Activated CD8-positive, alpha-beta memory T cell treated with anti-CD3 and anti-CD28 coated beads, Interleukin-2, amount 50 U/mL, for 48 hours (primary cell): ENCODE results near the gene PITPNM1.
A peak's percentile ranks its signal among the peaks of the same experiment; 100 is the strongest.
"Not testable (repeated sequence)": the region's sequence is repeated elsewhere in the genome, so short reads cannot be mapped to it uniquely, and the experiment has no call there.

Experiments
- DNase-seq: peaks from one replicate; pipeline ENCODE4 v3.0.0-alpha.2; 2020

PITPNM1 gene

DNA sequence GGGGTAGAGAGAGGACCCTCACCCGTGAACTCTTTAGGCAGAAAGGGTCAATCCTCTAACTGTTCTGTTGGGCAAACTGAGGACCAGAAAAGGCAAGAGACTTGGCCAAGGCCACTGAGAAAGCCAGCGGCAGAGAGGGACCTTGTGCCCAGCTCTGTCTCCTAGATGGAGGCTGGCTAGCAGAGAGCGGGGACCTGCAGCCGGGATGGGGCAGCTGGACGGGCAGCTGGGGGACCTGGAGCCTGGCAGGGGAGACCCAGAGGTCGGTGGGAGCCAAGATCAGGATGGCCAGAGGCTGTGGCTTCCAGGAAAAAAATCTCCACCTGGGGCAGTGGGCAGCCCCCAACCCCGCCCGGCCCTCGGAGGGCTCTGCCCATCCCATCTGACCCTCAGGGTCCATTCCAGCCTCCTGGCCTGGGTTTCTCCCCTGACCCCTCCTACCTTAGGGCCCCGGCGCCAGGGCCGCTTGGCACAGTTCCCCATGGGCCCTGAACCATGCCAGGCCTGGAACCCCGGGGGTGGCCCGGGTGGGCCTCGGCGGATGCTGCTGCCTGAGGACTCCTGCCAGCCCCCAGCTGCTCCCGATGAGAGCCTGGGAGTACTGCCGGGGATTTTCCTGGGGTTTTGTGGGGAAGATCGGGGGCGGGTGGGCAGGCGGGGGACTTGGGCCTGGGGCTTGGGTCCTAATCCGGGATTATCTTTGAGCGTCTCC, 17.8 kb upstream of the PITPNM1 start, which contains the start of gene CABP2:
Gene CABP2 (minus strand): TSS at position 603 of the 712 bp plus-strand sequence. CDS start 120 bp downstream, at position 483.
- DNase-seq, result no peak

DNA sequence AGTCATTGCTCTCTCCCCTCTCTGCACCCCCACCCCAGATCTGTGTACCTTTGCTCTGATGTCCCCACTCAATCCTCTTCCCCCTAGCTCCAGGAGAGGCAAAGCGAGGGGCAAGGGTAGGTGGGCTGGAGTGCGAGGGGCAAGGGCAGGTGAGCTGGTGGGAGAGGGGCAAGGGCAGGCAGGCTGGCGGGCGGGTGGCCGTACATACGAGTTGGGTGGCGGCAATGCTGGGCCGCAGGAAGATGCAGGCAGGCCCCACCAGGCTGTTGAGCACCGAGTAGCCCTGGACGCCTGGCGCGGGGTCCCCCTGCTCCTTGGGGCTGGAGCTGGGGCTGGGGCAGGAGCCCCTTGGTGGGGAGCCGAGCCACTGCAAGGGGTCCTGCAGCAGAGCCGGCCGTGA, 17.2 kb upstream of the PITPNM1 start:
- no peak for DNase-seq

DNA sequence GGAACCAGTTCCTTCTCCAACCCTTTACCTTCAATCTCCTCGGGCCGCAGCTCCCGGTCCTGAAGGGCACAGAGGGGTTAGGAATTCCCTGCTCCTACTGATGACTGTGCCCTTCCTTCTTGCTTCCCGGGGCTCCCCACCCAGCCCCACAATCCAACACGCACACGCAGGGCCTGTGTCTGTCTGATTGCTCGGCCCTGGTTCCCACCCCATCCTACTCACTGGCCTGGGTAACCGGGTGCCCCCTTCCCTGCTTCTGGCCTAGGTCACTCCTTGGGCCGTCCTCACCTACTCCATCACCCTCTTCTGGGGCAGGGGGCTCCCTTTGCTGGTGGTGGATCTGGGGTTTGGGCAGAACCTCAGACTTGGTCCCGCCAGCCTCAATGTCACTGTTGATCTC, 16.8 kb upstream of the PITPNM1 start:
- DNase-seq, result no peak

DNA sequence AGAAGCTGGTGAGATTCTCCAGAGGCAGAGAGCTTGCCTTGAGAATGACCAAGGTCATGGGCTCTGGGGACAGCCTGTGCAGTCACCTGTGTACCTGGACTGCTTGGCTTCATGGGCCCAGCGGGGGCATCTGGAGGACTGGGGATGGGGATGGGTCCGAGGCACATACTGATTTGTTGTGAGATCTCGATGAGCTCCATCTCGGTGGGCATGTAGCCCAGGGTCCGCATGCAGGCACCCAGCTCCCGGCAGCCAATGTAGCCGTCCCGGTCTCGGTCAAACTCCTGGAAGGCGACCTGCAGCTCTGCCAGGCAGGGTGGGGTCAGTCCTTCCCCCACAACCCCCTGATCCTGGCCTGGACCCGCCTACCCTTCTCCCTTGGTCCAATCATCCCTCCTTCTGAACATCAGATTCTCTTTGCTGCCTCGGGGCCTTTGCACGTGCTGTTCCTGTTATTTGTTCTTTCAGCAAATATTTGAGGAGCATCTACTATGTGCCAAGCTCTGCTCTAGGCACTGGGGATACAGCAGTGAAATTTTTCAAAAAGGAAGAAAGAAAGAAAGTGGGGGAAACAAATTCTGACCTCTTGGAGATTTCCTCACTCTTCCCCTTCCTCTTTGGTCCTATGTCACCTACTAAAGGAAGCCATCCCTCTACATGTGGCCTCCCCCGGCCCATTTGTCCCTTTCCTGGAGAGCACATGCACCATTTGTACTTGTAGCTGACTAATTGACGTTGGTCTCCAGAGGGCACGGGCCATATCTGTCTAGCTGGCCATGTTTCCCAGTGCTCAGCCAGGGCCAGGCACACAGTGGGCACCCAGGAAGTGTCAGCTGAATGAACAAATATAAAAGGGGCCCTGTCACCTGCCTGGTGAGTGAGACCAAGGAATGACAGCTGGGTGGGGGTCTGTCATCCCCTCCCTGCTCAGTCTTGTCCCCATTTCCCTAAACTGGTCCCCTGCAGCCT, 16.0 kb upstream of the PITPNM1 start:
- DNase-seq, result no peak

DNA sequence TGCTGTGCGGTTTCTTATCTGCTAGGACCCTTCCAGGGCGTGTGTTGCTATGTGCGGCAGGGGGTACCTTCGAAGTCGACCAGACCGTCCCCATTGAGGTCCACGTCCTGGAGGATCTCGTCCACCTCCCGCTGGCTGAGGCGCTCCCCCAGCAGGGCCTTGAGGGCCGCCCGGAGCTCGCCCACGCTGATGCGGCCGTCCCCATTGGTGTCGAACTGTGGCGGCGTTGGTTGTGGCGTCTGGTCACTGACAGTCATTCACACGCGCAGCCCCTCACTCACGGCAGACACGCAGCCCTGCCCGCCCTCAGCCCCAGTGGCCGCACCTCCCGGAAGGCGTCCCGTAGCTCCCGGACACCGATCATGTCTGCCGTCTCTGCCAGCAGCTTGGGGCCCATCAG, 14.6 kb upstream of the PITPNM1 start:
- DNase-seq, result no peak

DNA sequence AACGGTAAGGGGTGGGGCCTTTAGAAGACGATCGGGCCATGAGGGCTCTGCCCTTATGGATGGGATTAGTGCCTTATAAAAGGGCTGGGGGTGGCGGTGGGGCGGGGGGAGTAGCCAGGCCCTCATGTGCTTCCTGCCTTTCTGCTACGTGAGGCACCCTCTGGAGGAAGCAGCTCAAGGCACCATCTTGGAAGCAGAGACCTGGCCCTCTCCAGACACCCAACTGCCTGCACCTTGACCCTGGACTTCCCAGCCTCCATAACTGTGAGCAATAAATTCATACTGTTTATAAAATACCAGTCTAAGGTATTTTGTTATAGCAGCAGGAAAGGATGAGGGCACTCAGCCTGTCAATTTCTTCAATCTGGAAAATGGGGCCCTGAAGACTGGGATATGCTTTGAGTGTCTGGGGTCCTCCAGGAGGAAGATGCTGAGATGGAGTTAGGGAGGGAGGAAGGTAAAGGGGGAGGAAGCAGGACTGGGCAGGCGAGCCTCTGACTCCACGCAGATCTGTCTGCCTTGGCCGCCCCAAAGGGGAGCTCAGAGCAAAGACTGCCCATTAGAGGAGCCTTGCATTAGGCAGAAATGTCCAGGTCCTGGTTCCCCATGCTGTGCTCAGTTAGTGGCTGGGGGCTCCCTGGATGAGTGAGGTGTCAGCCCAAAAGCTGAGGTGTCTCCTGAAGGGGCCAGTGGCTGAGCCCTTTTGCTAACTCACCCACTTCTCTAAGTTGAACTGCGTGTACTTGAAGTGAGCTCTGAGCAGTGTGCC, 12.8 kb upstream of the PITPNM1 start:
- DNase-seq, result no peak

DNA sequence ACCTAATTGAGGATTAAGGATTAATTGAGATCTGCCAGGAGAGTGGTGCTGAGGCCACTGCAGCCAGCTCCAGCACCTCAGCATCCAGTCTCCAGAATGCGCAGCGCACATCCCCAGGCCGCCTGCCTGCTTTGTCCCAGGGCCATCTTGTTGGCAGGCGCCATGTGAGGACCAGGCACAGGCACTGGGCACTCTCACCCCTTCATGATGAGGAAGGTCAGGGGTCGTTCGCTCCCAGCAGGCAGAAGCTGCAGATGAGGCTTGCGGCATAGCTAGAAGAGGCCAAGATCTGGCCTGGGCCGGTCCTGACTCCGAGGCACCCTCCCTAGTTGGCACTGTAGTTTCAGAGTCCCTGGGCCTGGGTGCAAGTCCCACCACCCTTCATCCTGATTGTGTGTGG, 11.6 kb upstream of the PITPNM1 start:
- no peak for DNase-seq

DNA sequence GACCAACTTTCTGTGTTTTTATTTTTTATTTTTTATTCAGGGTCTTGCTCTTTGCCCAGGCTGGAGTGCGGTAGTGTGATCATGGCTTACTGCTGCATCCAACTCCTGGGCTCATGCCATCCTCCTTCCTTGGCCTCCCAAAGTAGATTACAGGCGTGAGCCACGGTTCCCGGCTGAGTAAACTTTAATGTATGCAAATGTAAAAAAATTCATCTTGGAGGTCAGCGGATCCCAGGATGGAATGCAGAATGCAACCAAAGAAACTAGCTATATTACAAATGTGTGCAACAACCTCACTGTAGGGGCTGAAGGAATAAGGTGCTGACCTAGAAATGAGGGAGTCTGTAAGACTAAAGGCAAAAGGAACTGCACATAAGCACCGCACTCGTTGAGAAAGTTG, 9.0 kb upstream of the PITPNM1 start:
- no peak for DNase-seq

DNA sequence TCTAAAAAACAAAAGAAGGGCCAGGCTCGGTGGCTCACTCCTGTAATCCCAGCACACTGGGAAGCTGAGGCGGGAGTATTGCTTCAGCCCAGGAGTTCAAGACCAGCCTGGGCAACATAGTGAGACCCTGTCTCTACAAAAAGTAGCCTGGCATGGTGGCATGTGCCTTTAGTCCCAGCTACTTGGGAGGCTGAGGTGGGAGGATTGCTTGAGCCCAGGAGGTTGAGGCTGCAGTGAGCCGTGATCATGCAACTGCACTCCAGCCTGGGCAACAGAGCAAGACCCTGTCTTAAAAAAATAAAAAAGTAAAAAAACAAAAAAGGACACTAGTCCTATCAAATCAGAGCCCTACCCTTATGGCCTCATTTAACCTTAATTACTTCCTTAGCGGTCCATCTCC, 6.4 kb upstream of the PITPNM1 start:
- DNase-seq, result not testable (repeated sequence)

DNA sequence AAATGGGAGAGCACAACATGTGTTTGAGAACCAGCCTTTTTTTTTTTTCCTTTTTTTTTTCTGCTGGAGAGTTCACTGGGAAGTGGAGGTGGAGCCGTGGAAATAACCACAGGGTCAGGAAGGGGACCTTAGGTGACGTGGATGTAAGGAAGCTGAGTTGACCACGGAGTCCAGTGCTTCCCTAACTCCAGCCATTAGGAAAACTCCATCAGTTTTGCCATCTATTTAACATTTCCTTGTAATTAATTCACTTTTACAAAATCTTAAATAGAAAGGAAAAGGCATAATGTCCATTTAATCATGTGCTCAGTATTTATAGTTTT, 4.8 kb upstream of the PITPNM1 start:
- DNase-seq, result no peak

DNA sequence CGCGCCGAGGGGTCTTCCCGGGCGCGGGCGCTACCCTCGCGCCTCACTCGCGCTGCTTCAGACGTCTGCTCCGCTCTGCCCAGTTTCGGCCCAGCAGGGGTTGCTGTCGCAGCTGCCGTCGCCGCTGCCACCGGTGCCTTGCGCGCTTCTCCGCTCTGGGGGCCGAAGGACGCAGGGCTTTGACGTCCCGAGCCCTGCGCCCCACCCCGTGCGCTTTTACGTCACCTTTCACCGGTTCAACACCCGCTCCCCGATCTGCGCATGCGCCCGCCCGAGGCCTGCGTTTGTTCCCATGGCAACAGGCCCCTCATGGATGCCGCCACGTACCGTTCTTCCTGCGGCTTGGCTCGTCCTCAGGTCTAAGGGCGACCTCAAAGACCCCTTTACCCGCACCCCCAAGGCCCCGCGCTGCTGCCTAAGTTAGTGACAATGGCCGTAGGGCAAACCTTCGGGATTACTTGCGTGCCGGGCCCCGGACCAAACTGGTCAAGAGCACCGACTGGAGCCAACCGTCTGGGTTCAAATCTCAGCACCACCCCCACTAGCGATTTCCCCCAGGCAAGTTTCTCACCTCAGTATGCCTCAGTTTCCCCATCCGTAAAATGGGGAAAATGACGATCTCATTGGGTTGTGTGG, 3.4 kb upstream of the PITPNM1 start:
- DNase-seq, result peak; percentile 100

DNA sequence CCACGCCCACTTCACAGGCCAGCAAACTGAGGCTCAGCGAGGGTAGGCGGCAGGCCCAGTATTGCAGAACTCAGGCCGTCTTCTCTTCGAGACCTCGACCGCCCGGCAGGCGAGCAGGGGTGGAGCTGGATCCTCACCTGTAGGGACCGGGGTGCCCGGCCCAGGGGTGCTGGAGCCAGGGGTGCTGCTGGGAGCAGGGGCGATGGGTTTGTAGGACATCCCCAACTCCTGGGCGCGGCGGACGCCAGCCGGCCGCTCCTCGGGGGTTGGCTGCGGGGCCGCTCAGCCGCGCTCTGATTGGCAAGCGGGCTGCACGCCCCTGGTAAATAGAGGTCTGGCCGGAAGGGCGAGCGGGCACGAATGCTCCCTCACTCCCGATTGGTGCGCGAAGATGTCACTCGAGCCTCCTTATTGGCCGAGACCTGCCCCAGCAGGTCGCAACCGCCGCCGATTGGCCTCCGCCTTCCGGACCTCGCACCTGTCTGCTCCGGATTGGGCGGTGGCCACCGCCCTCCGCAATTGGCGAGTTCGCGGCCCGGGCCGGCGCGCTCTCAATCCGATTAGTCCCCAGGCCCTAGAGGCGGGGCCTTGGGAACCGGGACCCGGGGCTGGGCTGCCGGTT, 2.8 kb upstream of the PITPNM1 start, which contains the start of gene CDK2AP2:
Gene CDK2AP2 (minus strand): TSS at position 299 of the 622 bp plus-strand sequence. CDS start 80 bp downstream, at position 219.
- DNase-seq, result peak; percentile 98

DNA sequence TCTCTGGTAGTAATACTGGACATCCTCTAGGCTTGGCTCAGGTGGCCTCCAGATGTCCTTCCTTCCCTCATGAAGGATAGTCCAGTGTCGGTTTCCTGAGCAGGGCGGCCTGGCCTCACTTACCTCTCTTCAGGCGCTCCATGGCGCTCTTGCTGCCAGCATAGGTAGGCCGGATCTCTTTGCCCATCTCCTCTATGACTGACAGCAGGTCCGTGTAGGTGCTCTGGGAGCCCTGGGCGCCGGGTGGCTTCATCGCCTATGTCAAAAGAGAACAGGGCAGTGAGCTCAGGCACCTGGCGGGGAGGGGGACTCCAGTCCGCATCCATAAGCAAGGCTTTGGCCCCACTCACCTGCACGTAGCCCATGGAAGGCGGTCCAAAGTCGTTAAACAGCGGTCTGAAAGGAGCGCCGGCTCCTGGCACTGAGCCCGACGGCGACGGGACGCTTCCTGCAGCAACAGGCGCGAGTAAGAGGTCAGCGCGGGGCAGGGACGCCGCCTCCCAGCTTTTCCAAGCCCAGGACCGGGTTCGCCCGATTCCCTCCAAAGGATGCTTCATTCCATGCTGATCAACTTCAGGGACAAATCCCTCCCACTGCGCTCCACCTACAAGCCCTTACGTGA, 2.2 kb upstream of the PITPNM1 start:
- DNase-seq, result no peak

DNA sequence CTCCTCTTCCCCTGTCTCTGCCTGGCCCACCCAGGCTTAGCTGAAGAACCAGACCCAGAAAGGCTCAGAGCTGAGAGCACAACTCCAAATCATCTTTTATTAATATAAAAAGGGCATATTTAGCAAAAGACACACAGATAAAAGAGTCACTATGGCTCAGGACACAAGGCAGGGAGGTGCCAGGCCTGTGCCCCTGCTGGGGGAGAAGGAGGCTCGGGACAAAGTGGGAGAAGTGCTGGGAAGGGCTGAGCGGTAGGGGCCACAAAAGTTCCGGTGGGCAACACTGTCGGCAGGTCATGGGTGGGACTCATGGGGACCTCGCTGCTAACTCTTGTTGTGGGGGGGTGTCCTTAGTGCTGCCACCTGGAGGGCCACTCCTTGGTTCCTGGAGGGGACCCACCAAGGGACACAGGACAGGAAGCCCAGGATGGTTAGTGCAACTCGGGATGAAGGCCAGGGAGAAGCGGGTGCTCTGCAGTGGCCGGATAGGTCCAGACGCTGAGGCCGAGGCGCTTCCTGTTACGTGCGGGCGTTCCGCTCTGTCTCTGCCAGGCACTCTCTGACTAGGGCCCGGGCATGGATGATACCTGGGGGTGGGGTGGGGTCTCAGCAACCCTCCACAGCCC, 1.4 kb upstream of the PITPNM1 start:
- no peak for DNase-seq

DNA sequence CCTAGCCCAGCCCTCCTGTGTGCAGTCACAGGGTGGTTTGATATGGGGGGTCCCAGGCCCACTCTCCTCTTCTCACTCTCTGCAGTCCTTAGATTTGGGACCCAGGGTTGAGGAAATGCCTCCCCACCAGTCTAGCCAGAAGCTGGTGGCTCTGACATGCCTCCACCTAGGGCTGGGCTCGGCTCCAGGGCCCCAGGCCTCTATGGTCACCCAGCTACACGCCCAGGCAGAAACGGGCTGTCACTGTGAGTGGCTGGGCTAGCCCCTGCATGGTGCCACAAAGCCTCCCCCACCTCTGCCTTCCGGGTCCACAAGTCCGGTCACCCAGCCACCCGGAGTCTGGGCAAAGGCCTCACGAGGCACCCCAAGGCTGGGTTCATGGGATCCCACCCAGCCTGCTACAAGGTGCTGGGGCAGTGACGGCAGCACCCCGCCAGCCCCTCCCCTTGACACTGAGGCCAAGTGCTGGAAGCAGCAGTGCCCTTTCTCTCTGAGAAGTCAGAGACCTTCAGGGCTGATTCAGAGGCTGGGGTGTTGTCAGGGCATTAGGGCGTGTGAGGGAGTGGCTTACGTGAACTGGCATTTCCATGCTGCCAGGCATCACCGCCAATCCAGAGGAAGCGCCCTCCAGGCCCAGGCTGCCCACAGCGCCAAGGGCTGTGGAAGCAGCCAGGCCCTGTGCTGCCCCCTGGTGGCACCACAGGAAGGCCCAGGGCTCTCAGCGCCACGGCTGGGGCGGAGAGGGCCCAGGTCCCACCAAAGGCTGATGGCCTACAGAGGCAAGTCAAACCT, 638 bp upstream of the PITPNM1 start:
- peak; percentile 97 for DNase-seq

DNA sequence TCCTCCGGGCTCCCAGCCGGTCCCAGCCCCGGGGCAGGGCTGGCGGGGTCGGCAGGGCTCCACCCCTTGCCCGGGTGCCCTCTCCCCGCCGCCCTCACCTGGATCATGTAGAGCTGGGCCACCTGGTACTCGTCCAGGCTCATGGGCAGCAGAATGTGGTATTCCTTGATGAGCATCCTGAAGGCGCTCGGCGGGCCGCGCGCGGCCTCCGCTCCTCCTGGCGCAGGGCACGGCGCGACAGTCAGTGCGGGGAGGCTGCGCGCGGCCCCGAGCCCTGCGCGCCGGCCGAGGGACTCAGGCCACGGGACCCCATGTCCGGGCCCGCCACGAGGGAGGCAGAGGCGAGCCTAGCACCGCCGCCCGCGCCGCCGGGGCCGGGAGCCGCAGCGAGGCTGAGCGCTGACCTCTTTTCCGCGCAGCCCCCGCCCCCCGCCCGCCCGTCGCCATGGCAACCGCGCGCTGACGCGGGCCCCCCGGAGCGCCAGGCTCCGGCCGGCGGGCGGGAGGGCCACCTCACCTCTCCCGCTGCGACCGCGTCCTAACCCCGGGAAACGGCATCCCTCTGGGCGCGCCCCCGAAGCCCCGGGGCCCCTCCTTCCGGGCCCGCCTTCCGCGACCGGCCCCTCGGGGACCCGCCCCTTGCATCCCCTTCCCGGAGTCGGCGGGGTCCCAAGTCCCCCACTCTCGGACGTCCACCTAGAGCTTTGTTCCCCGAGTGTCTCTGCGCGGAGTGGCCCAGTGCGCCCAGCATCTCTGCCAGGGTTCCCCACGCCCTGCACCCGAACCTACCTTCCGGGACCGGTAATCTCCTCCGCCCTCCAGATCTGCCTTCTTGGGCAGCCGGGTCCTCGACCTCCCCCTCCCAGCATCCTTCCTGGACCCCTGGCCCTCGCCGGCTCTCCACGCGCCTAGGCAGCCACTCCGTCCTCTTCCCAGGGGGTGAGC, 886 bp downstream of the PITPNM1 start:
- peak; percentile 78 for DNase-seq

DNA sequence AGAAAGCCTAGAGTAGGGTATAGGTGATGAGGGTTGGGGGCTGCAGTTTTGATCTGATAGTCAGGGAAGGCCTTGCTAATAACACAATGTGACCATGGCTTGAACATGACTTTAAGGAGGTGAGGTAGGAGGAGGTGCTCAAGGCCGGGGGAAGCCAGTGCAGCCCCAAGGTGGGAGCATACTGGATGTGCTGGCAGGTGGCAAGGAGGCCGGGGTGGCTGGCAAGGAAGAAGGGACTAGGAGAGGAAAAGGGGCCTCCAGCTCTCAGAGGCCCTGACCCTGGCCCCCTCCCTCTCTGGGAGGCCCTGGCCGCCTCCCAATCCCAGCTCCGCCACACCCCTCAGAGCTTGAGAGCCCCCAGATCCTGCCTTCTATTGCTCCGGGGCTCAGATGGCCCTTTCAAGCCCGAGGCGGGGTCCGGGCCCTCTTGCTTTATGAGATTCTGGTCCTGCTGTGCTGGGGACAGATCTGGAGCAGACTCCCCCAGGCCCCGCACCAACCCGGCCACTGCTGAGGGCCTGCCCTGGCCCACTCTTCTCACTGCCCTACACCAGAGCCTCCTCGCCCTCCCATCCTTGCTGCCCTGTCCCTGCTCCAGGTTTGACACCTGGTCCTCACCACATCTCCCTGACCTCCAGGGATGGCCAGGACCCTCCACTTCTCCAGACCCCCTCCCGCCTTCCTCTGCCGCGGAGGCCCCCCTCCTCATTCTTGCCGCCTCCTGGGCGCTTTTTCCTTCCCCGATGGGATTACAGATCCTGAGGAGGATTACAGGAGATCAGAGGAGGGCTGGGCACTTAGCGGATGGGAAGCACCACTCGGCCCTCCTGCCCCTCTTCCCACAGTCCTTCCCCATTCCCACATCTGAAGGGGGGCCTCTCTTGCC, 1.8 kb downstream of the PITPNM1 start:
- DNase-seq, result no peak

DNA sequence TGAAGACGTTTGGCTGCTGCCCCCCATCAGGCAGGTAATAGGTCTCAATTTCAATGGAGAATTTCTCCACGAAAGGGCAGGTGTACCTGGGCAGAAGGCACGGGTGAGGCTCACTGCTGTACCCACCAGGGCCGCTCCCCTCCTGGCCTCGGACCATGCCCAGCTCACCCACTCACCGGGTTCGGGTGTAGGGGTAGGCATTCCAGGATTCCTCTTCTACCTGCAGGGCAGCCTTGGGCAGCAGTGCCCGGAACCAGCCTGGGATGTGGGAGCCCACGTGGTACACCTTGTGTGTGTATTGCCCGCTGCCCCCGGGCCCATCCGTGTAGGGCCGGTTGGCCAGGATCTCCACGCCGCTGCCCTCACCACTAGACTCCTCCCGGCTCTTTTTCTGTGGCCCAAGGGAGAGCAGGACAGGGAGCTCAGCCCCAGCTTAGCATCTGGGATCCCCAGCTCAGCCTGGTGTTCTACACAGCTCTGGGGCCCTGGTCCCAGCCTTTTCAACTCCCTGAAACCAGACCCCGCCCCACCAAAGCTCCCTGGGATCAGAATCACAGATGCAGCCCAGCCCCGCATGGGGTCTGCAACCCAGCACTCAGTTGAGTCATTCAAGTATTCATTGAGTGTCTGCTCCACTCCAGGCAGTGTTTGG, 2.7 kb downstream of the PITPNM1 start:
- no peak for DNase-seq
